ENCODE results near the gene ARID1B. TPM values are rescaled to one million over a fixed set of nuclear protein-coding genes. Genes with fewer than 3 reads are reported as not detected.

The ARID1B gene
- total and polyA plus RNA-seq, 9 of the 15 experiments (the other 6 are each of a cell fraction or from before 2014, with no cell fraction given), result 12.5 to 50.5 (median 25.8) TPM

GRCh38 chr6:157093536-157093935, 316.4 kb downstream of the ARID1B start (continued):
- TF ChIP-seq ZBTB40 (IDR thresholded peaks at IDR 0.05) (no peak), ZBTB40 (CRISPR knock-in tag; IDR thresholded peaks at IDR 0.05) (no peak), PML (IDR thresholded peaks at IDR 0.05; ENCODE audit: low read length) (no peak), HBP1 (CRISPR knock-in tag; IDR thresholded peaks at IDR 0.05) (no peak), ELK1 (CRISPR knock-in tag; IDR thresholded peaks at IDR 0.05) (no peak), ZNF324 (CRISPR knock-in tag; IDR thresholded peaks at IDR 0.05) (no peak)
